T-cell (primary cell): ENCODE results near the gene RGS19. TPM values are rescaled to one million over a fixed set of nuclear protein-coding genes. Genes with fewer than 3 reads are reported as not detected.

Experiments
- ATAC-seq, 4 experiments: fragments of 200-7000 bp in 3 of 4; fragments of 150-1000 bp in 1 of 4; cut with Tn5 transposase; replicated peaks in 1 of 4; 1 replicate in 3 of 4; 2 replicates in 1 of 4; pipeline ENCODE4 v1.10.0; 2021; ENCODE audit warnings: moderate library complexity in 3 of 4, mild to moderate bottlenecking in 2 of 4, moderate number of reproducible peaks in 1 of 4
- CTCF ChIA-PET, 2 donors: fragments of 300-600 bp; sonication (Branson Sonifier 250); formaldehyde crosslinking; loops; one replicate each; lab custom pipeline; 2022; ENCODE audit warnings: antibody characterized with exemption in 2 of 2; lab: Charles Lee
- POLR2A ChIA-PET, 2 donors: fragments of 300-600 bp; sonication (Branson Sonifier 250); formaldehyde crosslinking; loops; one replicate each; lab custom pipeline; 2022; ENCODE audit warnings: antibody characterized with exemption in 2 of 2; lab: Charles Lee
- DNase-seq, 35 experiments: peaks; one replicate each; pipeline versions ENCODE4 v3.0.0 to v3.0.0-alpha.2; 2013 to 2023
- H3K27ac ChIP-seq: one replicate; pipeline ENCODE4 v1.5.1; 2013; ENCODE audit warnings: low read length
- H3K27me3 ChIP-seq, 2 experiments: replicated peaks in 1 of 2; 1 replicate in 1 of 2; 2 replicates in 1 of 2; pipeline versions ENCODE4 v1.6.1 to v1.7.0; 2013; ENCODE audit warnings: low read length in 1 of 2, mixed read lengths in 1 of 2; ENCODE audit not compliant: control insufficient read depth in 2 of 2, insufficient read depth in 2 of 2; ENCODE audit errors: extremely low read depth in 1 of 2
- H3K36me3 ChIP-seq, 2 donors: 1 replicate in 1 of 2; 2 replicates in 1 of 2; pipeline versions ENCODE4 v1.6.1 to v1.7.0; 2013; ENCODE audit warnings: low read length in 1 of 2; ENCODE audit not compliant: control insufficient read depth in 2 of 2, insufficient read depth in 1 of 2; ENCODE audit errors: extremely low read depth in 1 of 2
- H3K4me1 ChIP-seq, 2 experiments: 1 replicate in 1 of 2; 2 replicates in 1 of 2; pipeline versions ENCODE4 v1.6.1 to v1.7.0; 2013; ENCODE audit warnings: low read length in 2 of 2, mixed read lengths in 1 of 2; ENCODE audit not compliant: insufficient read depth in 2 of 2, control insufficient read depth in 1 of 2; ENCODE audit errors: extremely low read depth in 1 of 2
- H3K4me3 ChIP-seq, 2 donors: 1 replicate in 1 of 2; 2 replicates in 1 of 2; pipeline versions ENCODE4 v1.5.1 to v1.7.0; 2013; ENCODE audit warnings: mild to moderate bottlenecking in 2 of 2, low read length in 1 of 2, moderate library complexity in 1 of 2; ENCODE audit not compliant: control insufficient read depth in 1 of 2; ENCODE audit errors: extremely low read depth in 1 of 2
- H3K9me3 ChIP-seq: 2 replicates; pipeline ENCODE4 v1.7.0; 2013
- H3K27ac Mint-ChIP-seq, 2 donors: one replicate each; pipeline ENCODE4 v1.8.0; 2020 to 2021; ENCODE audit warnings: mild to moderate bottlenecking in 2 of 2, mixed read lengths in 2 of 2
- H3K27me3 Mint-ChIP-seq, 2 donors: one replicate each; pipeline ENCODE4 v1.8.0; 2021 to 2022; ENCODE audit warnings: mixed read lengths in 2 of 2
- H3K36me3 Mint-ChIP-seq: one replicate; pipeline ENCODE4 v1.8.0; 2021; ENCODE audit warnings: mixed read lengths
- H3K4me1 Mint-ChIP-seq, 3 donors: one replicate each; pipeline ENCODE4 v1.8.0; 2020 to 2022; ENCODE audit warnings: mixed read lengths in 3 of 3, mild to moderate bottlenecking in 1 of 3
- H3K4me3 Mint-ChIP-seq, 3 donors: one replicate each; pipeline ENCODE4 v1.8.0; 2020 to 2022; ENCODE audit warnings: mild to moderate bottlenecking in 3 of 3, mixed read lengths in 3 of 3, moderate library complexity in 3 of 3
- H3K9me3 Mint-ChIP-seq, 3 donors: one replicate each; pipeline ENCODE4 v1.8.0; 2020 to 2022; ENCODE audit warnings: mixed read lengths in 3 of 3
- WGBS: methylation state at CpG from one replicate; pipeline ENCODE4 v1.1.5; 2013; ENCODE audit warnings: missing lambda C conversion rate; ENCODE audit not compliant: insufficient coverage; 5-methylcytosine and 5-hydroxymethylcytosine counted together
- total RNA-seq, 35 experiments: library from RNA in 6 of 35; stranded (reverse) in 6 of 35; fragments of 120-200 nt in 1 of 35; gene quantifications; one replicate each; pipeline versions ENCODE4 v1.2.1 to v1.2.4 and lab custom pipeline; 2013 to 2026

The RGS19 gene
- total RNA-seq, 5 donors from 2014 or later (not counting 1 experiment from before 2014, with no cell fraction given): 39.2 to 61.7 (median 57.3) TPM

DNA sequence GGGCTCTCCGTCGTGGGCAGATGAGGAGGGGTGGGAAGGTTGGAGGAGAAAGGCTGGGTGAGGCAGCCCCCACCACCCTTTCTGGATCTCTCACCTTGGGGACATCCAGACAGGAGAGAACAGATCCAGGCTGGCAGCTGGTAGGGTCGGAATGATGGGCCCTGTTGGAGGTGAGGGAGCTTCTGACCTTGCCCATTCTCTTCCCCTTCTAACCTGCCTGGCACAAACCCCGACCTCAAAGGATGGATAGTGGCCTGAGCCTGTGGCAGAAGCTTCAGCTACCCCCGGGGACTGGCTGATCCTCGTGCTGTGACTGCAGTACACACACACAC lies 34.1 kb upstream of the RGS19 start:
- peak in 1 of 35 experiments; percentile 9 for DNase-seq

DNA sequence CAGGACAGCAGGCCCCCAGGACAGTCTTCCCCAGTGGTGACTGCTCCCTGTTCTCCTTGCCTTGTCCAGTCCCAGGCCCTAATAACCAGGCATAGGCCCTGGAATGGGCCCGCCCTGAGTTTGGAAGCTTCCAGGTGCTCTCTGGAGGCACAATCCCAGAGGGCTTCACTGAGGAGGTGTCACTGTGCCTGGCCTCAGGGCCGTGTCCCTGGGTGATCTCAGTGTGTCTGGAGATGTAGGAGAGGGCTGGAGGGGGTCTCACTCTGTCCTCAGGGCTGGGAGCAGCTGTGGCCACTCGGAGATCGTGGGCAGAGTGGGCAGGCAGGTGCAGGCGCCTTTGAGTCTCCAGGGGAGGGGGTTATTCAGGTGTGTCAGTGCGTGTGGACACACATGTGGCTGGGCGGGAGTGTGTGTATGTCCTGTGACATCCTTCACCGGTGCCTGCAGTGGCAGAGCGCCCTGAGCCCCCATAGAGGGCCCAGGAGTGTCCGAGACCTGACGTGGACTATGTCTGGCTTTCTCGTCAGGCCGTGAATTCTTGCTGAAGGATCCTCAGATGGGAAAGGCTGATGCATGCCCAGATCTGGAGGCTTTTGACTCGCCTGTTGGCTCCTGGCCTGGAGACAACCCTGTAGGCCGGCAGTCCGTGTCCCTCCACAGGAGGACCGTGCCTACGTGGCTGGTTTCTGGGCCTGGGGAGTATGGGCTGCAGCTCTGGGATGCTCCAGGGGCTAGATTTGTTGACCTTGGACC lies 33.5 kb upstream of the RGS19 start:
- Histone ChIP-seq H3K4me1 (peaks cover 0 to under 1% of the 10 kb centered on the region in 2 experiments), H3K27me3 (peaks cover 0 to 5% of the 10 kb centered on the region in 2 experiments), H3K9me3 (no peaks in the 10 kb centered on the region), H3K4me3 (no peak overlapping the region), H3K36me3 (no peaks in the 10 kb centered on the region), H3K27ac (no peak overlapping the region)
- ChIA-PET POLR2A (no interaction called here), CTCF (no interaction called here)
- no peak overlapping the region for H3K27ac Mint-ChIP-seq
- no peak for ATAC-seq
- no peaks in the 10 kb centered on the region for H3K9me3 Mint-ChIP-seq
- 87% methylated on average over 18 of the region's 18 CpGs for WGBS
- no peak overlapping the region for H3K4me3 Mint-ChIP-seq
- H3K4me1 Mint-ChIP-seq: peaks cover 0 to 5% (median 5%) of the 10 kb centered on the region in 3 donors
- DNase-seq: peak in 1 of 35 experiments; percentile 8
- H3K27me3 Mint-ChIP-seq: peaks cover 0 to 1% of the 10 kb centered on the region in 2 donors
- no peaks in the 10 kb centered on the region for H3K36me3 Mint-ChIP-seq

More for the DNA sequence above, 34.1 kb upstream of the RGS19 start:
- Histone ChIP-seq H3K36me3 (no peaks in the 10 kb centered on the region), H3K27ac (no peak overlapping the region), H3K4me1 (no peaks in the 10 kb centered on the region), H3K4me3 (no peak overlapping the region), H3K27me3 (peaks cover 0 to 5% of the 10 kb centered on the region in 2 experiments), H3K9me3 (no peaks in the 10 kb centered on the region)
- ATAC-seq: no peak
- ChIA-PET CTCF (no interaction called here), POLR2A (no interaction called here)
- peaks cover 0 to 1% of the 10 kb centered on the region in 2 donors for H3K27me3 Mint-ChIP-seq
- H3K36me3 Mint-ChIP-seq: no peaks in the 10 kb centered on the region
- WGBS: 85% methylated on average over 3 of the region's 6 CpGs
- no peaks in the 10 kb centered on the region for H3K9me3 Mint-ChIP-seq
- H3K4me1 Mint-ChIP-seq: no peaks in the 10 kb centered on the region
- H3K27ac Mint-ChIP-seq: no peak overlapping the region
- no peak overlapping the region for H3K4me3 Mint-ChIP-seq

DNA sequence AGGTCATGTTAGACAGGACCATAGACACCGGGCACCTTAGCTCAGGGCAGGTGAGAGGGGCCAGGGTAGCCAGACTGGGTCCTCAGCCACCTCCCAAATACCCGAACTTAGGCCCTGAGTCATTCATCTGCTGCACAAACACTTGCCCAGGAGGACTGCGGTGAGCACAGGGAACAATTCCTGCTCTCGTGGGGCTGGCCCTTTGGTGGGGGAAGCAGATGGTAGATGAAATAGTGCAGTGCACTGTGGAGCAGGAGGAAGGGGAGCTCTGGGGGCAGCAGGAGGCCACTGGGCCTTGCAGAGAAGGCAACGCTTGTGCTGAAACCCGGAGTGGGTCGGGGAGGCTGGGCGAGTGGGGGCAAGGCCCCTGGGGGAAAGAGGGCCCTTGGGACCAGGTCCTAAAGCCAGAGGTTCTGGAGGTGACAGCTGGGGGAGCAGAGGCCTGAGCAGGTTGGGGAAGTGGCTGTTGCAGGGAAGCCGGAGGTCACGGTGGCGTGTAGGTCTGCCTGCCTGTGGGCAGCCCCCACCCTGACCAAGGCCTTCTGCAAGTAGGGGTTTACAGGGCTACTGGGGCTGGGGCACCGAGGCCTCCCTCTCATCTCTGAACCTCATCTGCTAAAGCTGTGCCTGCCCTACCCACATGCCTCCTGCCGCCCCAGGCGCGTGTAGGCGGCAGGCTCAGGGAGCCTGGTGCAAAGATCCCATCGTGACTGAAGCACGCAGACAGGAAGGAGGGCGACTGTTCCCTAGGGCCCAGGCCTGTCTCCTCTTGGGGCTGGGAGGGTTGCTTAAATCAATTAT lies 32.7 kb upstream of the RGS19 start:
- peak in 1 of 35 experiments; percentile 20 for DNase-seq

DNA sequence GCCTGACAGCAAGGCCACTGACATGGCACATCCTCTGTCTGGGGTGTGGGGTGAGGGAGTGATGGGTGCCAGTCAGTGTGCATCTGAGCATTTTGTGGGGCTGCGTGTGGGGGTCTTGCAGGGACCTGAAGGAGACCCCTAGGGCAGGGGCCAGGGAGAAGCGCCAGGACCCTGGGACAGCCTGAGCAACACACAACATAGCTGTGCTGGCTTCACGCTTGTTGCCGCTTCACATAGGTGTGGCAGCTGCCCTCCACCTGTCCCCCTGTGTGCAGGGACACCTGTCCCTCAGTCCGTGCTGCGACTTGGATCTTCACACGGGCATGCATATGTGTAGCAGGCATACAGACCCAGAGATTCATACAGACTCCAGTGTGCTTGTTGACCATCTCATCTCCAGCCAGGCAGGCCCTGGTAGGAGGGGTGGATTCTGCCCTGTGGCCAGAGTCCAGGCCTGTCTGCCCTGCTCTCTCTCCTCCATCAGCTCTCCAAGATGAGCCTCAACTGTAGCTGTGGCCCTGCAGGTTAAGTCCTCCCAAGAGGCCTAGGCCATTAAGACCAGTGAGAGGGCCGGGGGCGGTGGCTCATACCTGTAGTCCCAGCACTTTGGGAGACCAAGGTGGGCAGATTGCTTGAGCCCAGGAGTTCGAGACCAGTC lies 31.2 kb upstream of the RGS19 start:
- H3K4me3 Mint-ChIP-seq: no peak overlapping the region
- no peaks in the 10 kb centered on the region for H3K36me3 Mint-ChIP-seq
- H3K4me1 Mint-ChIP-seq: peaks cover 6 to 13% (median 12%) of the 10 kb centered on the region in 3 donors
- no peaks in the 10 kb centered on the region for H3K9me3 Mint-ChIP-seq
- DNase-seq (peak in 1 of 35 experiments; percentile 22), ATAC-seq (no peak)
- Histone ChIP-seq H3K27ac (no peak overlapping the region), H3K4me3 (no peak overlapping the region), H3K36me3 (no peaks in the 10 kb centered on the region), H3K27me3 (peaks cover 0 to 15% of the 10 kb centered on the region in 2 experiments), H3K9me3 (no peaks in the 10 kb centered on the region), H3K4me1 (peaks cover 0 to 9% of the 10 kb centered on the region in 2 experiments)
- POLR2A ChIA-PET: no interaction called here
- WGBS: 91% methylated on average over 9 of the region's 10 CpGs
- no peak overlapping the region for H3K27ac Mint-ChIP-seq
- CTCF ChIA-PET: no interaction called here
- no peaks in the 10 kb centered on the region for H3K27me3 Mint-ChIP-seq

More for the DNA sequence above, 32.7 kb upstream of the RGS19 start:
- 54% methylated on average over 12 of the region's 19 CpGs for WGBS
- no peak overlapping the region for H3K27ac ChIP-seq
- Mint-ChIP-seq H3K27me3 (peaks cover 0 to 1% of the 10 kb centered on the region in 2 donors), H3K9me3 (no peaks in the 10 kb centered on the region), H3K27ac (no peak overlapping the region), H3K4me1 (peaks cover 6 to 10% (median 6%) of the 10 kb centered on the region in 3 donors), H3K4me3 (no peak overlapping the region), H3K36me3 (no peaks in the 10 kb centered on the region)
- ChIA-PET POLR2A (no interaction called here), CTCF (no interaction called here)
- no peaks in the 10 kb centered on the region for H3K36me3 ChIP-seq
- peaks cover 0 to 8% of the 10 kb centered on the region in 2 experiments for H3K4me1 ChIP-seq
- no peak overlapping the region for H3K4me3 ChIP-seq
- no peak for ATAC-seq
- H3K27me3 ChIP-seq: peaks cover 0 to 13% of the 10 kb centered on the region in 2 experiments
- H3K9me3 ChIP-seq: no peaks in the 10 kb centered on the region

DNA sequence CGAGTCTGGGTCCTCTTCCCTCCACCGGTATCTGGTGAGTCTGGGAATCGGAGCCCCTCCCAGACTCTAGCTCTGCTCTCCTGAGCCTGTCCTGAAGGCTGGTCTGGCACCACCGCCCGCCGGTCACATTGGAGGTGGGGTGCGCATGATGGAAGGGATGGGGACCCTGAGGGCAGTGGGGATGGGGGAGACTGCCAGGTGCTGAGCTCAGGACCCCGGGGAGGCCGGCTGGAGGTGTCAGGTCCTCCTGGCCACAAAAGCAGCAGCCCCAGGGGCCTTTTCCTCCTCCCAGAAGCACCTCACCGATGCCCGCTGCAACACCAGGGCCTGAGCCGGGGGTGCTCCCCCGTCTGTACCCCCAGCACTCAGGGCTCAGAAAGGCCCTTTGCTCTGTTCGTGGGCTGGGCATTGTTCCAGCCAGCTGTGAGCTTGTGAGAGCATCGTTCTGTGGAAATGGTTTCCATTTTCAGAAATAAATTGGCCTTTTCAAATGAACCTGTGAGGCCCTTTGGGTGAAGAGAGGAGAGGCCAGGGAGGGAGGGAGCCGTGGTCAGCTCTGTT lies 30.6 kb upstream of the RGS19 start:
- 70% methylated on average over 7 of the region's 16 CpGs for WGBS
- peaks cover 0 to 9% of the 10 kb centered on the region in 2 experiments for H3K4me1 ChIP-seq
- no peaks in the 10 kb centered on the region for H3K9me3 Mint-ChIP-seq
- H3K4me1 Mint-ChIP-seq: peaks cover 6 to 13% (median 12%) of the 10 kb centered on the region in 3 donors
- no peak overlapping the region for H3K27ac ChIP-seq
- H3K4me3 ChIP-seq: no peak overlapping the region
- CTCF ChIA-PET: no interaction called here
- H3K4me3 Mint-ChIP-seq: no peak overlapping the region
- DNase-seq (peak in 1 of 35 experiments; percentile 13), ATAC-seq (no peak)
- no peak overlapping the region for H3K27ac Mint-ChIP-seq
- H3K36me3 ChIP-seq: no peaks in the 10 kb centered on the region
- POLR2A ChIA-PET: no interaction called here
- H3K36me3 Mint-ChIP-seq: no peaks in the 10 kb centered on the region
- H3K27me3 ChIP-seq: peaks cover 0 to 18% of the 10 kb centered on the region in 2 experiments
- no peaks in the 10 kb centered on the region for H3K9me3 ChIP-seq
- no peaks in the 10 kb centered on the region for H3K27me3 Mint-ChIP-seq
